Body of pancreas (tissue), 4 donors: ENCODE data around the gene USP48. TPM values are rescaled to one million over a fixed set of nuclear protein-coding genes. Genes with fewer than 3 reads are reported as not detected.

Source experiments
- ATAC-seq: fragments of 150-250 bp; one replicate; pipeline ENCODE4 v1.9.1; 2016
- DNase-seq, 4 donors: peaks; one replicate each; pipeline ENCODE4 v3.0.0-alpha.2; 2019
- H3K27ac ChIP-seq, 4 donors: fragments of 200-600 bp; sonication (generic); 1 replicate in 3 of 4; 2 replicates in 1 of 4; pipeline versions ENCODE4 v1.5.1 to v1.6.1; 2016 to 2019; ENCODE audit warnings: mild to moderate bottlenecking in 1 of 4, mixed read lengths in 1 of 4, moderate library complexity in 1 of 4
- H3K27me3 ChIP-seq, 2 donors: fragments of 200-600 bp; sonication (generic); one replicate each; pipeline ENCODE4 v1.6.0; 2016; ENCODE audit warnings: mild to moderate bottlenecking in 1 of 2
- H3K36me3 ChIP-seq, 2 donors: fragments of 200-600 bp; sonication (generic); replicated peaks in 1 of 2; 2 replicates each; pipeline ENCODE4 v1.5.1; 2016; ENCODE audit warnings: low read depth in 2 of 2; ENCODE audit not compliant: insufficient read depth in 1 of 2
- H3K4me1 ChIP-seq: fragments of 200-600 bp; sonication (generic); one replicate; pipeline ENCODE4 v1.6.0; 2016
- H3K4me3 ChIP-seq, 2 donors: fragments of 200-600 bp; sonication (generic); 1 replicate in 1 of 2; 2 replicates in 1 of 2; pipeline ENCODE4 v1.5.1; 2016 to 2019
- H3K9me3 ChIP-seq, 3 donors: fragments of 200-600 bp; sonication (generic); 1 replicate in 2 of 3; 2 replicates in 1 of 3; pipeline ENCODE4 v1.5.1; 2016
- CTCF ChIP-seq, 7 experiments: fragments of 450-650 bp in 4 of 7; fragments of 200-600 bp in 3 of 7; sonication (generic) in 3 of 7; IDR thresholded peaks; one replicate each; pipeline ENCODE4 v1.5.1; 2016 to 2019; ENCODE audit warnings: antibody characterized with exemption in 7 of 7
- POLR2A ChIP-seq, 3 donors: fragments of 450-650 bp; IDR thresholded peaks; one replicate each; pipeline ENCODE4 v1.6.1; 2016; ENCODE audit warnings: antibody characterized with exemption in 3 of 3, mild to moderate bottlenecking in 2 of 3
- WGBS, 2 donors: methylation state at CpG; one replicate each; pipeline ENCODE4 v1.1.5; 2017; 5-methylcytosine and 5-hydroxymethylcytosine counted together
- intact Hi-C: fragments of 100-400 bp; cut with DNase I; formaldehyde crosslinking; loops from one replicate; pipeline ENCODE4 v1.15.1; 2023
- total RNA-seq, 2 donors: library from RNA; depleted of rRNA; stranded (reverse); fragments of >200 nt; gene quantifications; one replicate each; pipeline ENCODE4 v1.1.0, GENCODE V29; 2016

USP48 gene
- total RNA-seq, 2 donors from 2014 or later, result 25.4 to 72.9 TPM

- TF ChIP-seq POLR2A (IDR thresholded peaks at IDR 0.05) (no peak), CTCF (IDR thresholded peaks at IDR 0.05) (no peak)
- DNase-seq (no peak), ATAC-seq (no peak)
- no peaks in the 10 kb centered on the region for H3K27me3 ChIP-seq
- H3K4me1 ChIP-seq, result no peaks in the 10 kb centered on the region
- intact Hi-C loops, result no loop called here
- H3K36me3 ChIP-seq, result peaks cover 0 to 3% of the 10 kb centered on the region in 2 donors
- H3K9me3 ChIP-seq, result no peaks in the 10 kb centered on the region
- H3K4me3 ChIP-seq, result no peak overlapping the region
- no peak overlapping the region for H3K27ac ChIP-seq
Observed at GRCh38 chr1:21693732-21694131, 89.2 kb downstream of the USP48 start.

GRCh38 chr1:21691739-21692138 lies 91.2 kb downstream of the USP48 start:
- Histone ChIP-seq H3K27me3 (no peaks in the 10 kb centered on the region), H3K4me3 (no peak overlapping the region), H3K9me3 (no peaks in the 10 kb centered on the region), H3K27ac (no peak overlapping the region), H3K4me1 (no peaks in the 10 kb centered on the region), H3K36me3 (peaks cover 0 to 3% of the 10 kb centered on the region in 2 donors)
- TF ChIP-seq POLR2A (IDR thresholded peaks at IDR 0.05) (no peak), CTCF (IDR thresholded peaks at IDR 0.05) (no peak)
- ATAC-seq, result no peak
- WGBS, 2 donors, result 47 to 49% methylated on average over 3 of the region's 3 CpGs
- no peak for DNase-seq
- intact Hi-C loops, result no loop called here

GRCh38 chr1:21689661-21690372 lies 93.1 kb downstream of the USP48 start:
- H3K27me3 ChIP-seq, result no peaks in the 10 kb centered on the region

GRCh38 chr1:21687081-21687529 lies 95.8 kb downstream of the USP48 start:
- ATAC-seq (no peak), DNase-seq (no peak)
- H3K4me3 ChIP-seq, result no peak overlapping the region
- no peak overlapping the region for H3K27ac ChIP-seq
- H3K27me3 ChIP-seq, result no peaks in the 10 kb centered on the region
- intact Hi-C loops, result no loop called here
- 95 to 96% methylated on average over 2 of the region's 2 CpGs for WGBS, 2 donors
- H3K36me3 ChIP-seq, result no peaks in the 10 kb centered on the region
- H3K9me3 ChIP-seq, result no peaks in the 10 kb centered on the region
- no peaks in the 10 kb centered on the region for H3K4me1 ChIP-seq
- TF ChIP-seq POLR2A (IDR thresholded peaks at IDR 0.05), result no peak
- TF ChIP-seq CTCF (IDR thresholded peaks at IDR 0.05), result no peak

More at GRCh38 chr1:21689661-21690372, 93.1 kb downstream of the USP48 start:
- H3K27ac ChIP-seq, result no peak overlapping the region
- TF ChIP-seq POLR2A (IDR thresholded peaks at IDR 0.05), result no peak
- no peak for TF ChIP-seq CTCF (IDR thresholded peaks at IDR 0.05)
- intact Hi-C loops, result no loop called here
- peak; percentile 53 for ATAC-seq
- peaks cover 0 to 3% of the 10 kb centered on the region in 2 donors for H3K36me3 ChIP-seq
- H3K9me3 ChIP-seq, result no peaks in the 10 kb centered on the region
- no peaks in the 10 kb centered on the region for H3K4me1 ChIP-seq
- WGBS, 2 donors, result 76 to 82% methylated on average over 6 of the region's 6 CpGs
- DNase-seq, result no peak
- no peak overlapping the region for H3K4me3 ChIP-seq
